Activated CD8-positive, alpha-beta memory T cell treated with anti-CD3 and anti-CD28 coated beads for 36 hours (primary cell): ENCODE data around the gene AKR1B15. TPM values are rescaled to one million over a fixed set of nuclear protein-coding genes. Genes with fewer than 3 reads are reported as not detected.

Experiments used
- total RNA-seq, 2 experiments: library from RNA; stranded (reverse); gene quantifications; one replicate each; pipeline ENCODE4 v1.2.3, GENCODE V29; 2021

The AKR1B15 gene
- total RNA-seq, 2 experiments from 2014 or later, result not detected

Other genes starting within 250 kb of the AKR1B15 start
- 10 to 100 TPM; 20.7 to 23.1 TPM for gene SLC35B4, start 232.2 kb upstream of the AKR1B15 start, total RNA-seq
- 100 to 1,000 TPM; 122 TPM for gene AKR1B1, start 90.0 kb upstream of the AKR1B15 start, total RNA-seq
- gene AKR1B10, start 21.5 kb upstream of the AKR1B15 start, total RNA-seq, result not detected
- 10 to 100 TPM; 18.3 TPM for gene BPGM, start 97.7 kb downstream of the AKR1B15 start, total RNA-seq
- gene CALD1, start 230.5 kb downstream of the AKR1B15 start, total RNA-seq, result 1 to 10 TPM; 1.7 to 2.1 TPM